Osteocyte (in vitro differentiated cells): Measurements from ENCODE around the gene UCHL5. TPM values are rescaled to one million over a fixed set of nuclear protein-coding genes. Genes with fewer than 3 reads are reported as not detected.

Experiments used
- DNase-seq: peaks from one replicate; pipeline ENCODE4 v3.0.0; 2021; ENCODE audit warnings: mixed read lengths; ENCODE audit not compliant: unreplicated experiment; ENCODE audit errors: extremely low spot score
- H3K27ac Mint-ChIP-seq: one replicate; pipeline ENCODE4 v1.8.0; 2021; ENCODE audit warnings: mild to moderate bottlenecking, mixed read lengths; ENCODE audit not compliant: unreplicated experiment
- H3K27me3 Mint-ChIP-seq: one replicate; pipeline ENCODE4 v1.8.0; 2021; ENCODE audit warnings: mixed read lengths; ENCODE audit not compliant: unreplicated experiment
- H3K36me3 Mint-ChIP-seq: one replicate; pipeline ENCODE4 v1.8.0; 2021; ENCODE audit warnings: mixed read lengths; ENCODE audit not compliant: unreplicated experiment
- H3K4me1 Mint-ChIP-seq: one replicate; pipeline ENCODE4 v1.8.0; 2021; ENCODE audit warnings: mixed read lengths; ENCODE audit not compliant: unreplicated experiment
- H3K4me3 Mint-ChIP-seq: one replicate; pipeline ENCODE4 v1.8.0; 2021; ENCODE audit warnings: mild to moderate bottlenecking, moderate library complexity, mixed read lengths; ENCODE audit not compliant: unreplicated experiment
- H3K9me3 Mint-ChIP-seq: one replicate; pipeline ENCODE4 v1.8.0; 2021; ENCODE audit warnings: mixed read lengths; ENCODE audit not compliant: unreplicated experiment
- total RNA-seq: library from RNA; stranded (reverse); gene quantifications from 2 replicates; pipeline ENCODE4 v1.2.1, GENCODE V29; 2021
- TF ChIP-seq, protein P1 (sequence below): fragments of 200-600 bp; sonication (generic); IDR thresholded peaks from 2 replicates; pipeline ENCODE4 v1.5.0; 2021; ENCODE audit warnings: antibody characterized with exemption, mild to moderate bottlenecking, moderate library complexity

Gene UCHL5
- total RNA-seq, 1 donor from 2014 or later = 26.7 TPM

DNA sequence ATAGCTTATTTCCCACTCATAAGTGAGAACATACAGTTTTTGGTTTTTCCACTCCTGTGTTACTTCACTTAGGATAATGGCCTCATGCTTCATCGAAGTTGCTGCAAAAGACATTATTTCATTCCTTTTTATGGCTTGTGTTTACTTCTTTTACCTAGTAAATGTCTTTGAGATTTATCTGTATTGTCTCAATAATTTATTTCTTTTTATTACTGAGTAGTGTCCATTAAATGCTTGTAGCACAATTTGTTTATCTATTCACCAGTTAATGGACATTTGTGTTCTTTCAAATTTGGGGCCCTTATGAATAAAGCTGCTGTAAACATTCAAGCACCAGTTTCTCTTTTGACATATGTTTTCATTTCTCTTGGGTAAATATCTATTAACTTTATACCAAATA, 86.0 kb downstream of the UCHL5 start:
- no peaks in the 10 kb centered on the region for H3K36me3 Mint-ChIP-seq

DNA sequence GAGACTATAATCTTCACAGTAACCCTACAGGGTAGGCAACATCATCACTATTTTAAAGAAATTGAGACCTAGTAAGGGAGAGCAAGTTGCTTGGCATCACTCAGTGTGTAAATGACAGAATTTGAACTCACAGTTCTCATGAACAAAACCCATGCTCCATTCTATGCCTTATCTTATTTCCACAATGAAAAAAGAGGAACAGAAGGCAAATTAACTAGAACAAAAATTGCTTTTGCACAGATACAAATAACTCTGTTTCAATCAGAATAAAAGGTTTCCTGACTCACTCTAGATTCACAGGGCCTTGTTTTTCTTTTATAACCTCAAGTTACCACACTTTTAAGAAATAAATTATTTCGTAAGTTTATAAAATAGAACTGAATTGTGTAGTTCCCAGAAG, 90.1 kb downstream of the UCHL5 start:
- H3K27ac Mint-ChIP-seq = no peak overlapping the region
- DNase-seq = no peak
- no peaks in the 10 kb centered on the region for H3K36me3 Mint-ChIP-seq
- peaks cover 12% of the 10 kb centered on the region for H3K4me1 Mint-ChIP-seq
- TF ChIP-seq, protein P1, sequence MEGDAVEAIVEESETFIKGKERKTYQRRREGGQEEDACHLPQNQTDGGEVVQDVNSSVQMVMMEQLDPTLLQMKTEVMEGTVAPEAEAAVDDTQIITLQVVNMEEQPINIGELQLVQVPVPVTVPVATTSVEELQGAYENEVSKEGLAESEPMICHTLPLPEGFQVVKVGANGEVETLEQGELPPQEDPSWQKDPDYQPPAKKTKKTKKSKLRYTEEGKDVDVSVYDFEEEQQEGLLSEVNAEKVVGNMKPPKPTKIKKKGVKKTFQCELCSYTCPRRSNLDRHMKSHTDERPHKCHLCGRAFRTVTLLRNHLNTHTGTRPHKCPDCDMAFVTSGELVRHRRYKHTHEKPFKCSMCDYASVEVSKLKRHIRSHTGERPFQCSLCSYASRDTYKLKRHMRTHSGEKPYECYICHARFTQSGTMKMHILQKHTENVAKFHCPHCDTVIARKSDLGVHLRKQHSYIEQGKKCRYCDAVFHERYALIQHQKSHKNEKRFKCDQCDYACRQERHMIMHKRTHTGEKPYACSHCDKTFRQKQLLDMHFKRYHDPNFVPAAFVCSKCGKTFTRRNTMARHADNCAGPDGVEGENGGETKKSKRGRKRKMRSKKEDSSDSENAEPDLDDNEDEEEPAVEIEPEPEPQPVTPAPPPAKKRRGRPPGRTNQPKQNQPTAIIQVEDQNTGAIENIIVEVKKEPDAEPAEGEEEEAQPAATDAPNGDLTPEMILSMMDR = no peak
- no peaks in the 10 kb centered on the region for H3K9me3 Mint-ChIP-seq
- no peak overlapping the region for H3K4me3 Mint-ChIP-seq
- no peaks in the 10 kb centered on the region for H3K27me3 Mint-ChIP-seq

More for the DNA sequence above, 86.0 kb downstream of the UCHL5 start:
- Mint-ChIP-seq H3K4me3 (no peak overlapping the region), H3K9me3 (no peaks in the 10 kb centered on the region), H3K27me3 (no peaks in the 10 kb centered on the region), H3K27ac (no peak overlapping the region), H3K4me1 (peaks cover 12% of the 10 kb centered on the region)
- DNase-seq = no peak
- TF ChIP-seq, protein P1 = no peak

DNA sequence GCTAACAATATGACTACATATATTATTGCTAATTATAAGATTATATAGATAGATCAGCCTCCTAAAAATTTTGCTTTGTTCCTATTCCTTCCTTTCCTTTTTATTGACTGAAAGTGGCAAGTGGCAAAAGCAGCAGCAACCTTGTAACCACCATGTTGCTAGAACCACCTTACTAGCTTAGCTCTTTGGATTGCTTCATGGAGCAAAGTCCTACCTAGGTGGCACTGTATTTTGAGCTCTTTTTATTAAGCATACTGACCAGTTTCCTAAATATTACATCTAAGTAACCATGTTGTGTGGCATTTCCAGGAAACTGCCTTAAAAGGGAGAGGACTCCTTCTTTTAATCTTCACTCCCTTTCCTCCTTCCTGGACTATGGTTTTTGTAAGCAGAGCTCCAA, 90.8 kb downstream of the UCHL5 start:
- Mint-ChIP-seq H3K36me3 (no peaks in the 10 kb centered on the region), H3K27ac (no peak overlapping the region)

DNA sequence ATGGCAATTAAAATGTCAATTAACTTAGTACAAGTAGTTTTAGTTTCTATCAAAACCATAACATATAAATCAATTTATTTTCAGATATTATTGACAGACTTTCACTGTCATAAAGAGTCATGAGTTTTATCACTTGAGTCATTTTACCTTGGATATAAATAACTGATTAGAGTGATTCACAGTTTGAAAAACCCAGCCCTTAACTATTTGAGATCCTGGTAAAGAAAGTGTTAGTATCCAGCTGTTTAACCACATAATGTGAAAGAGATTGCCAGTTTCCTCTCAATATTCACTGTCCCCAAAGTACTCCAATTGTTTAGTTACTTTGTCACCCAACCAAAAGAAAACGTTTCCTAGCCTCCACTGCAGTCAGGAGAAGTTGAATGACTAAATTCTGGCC, 91.3 kb downstream of the UCHL5 start:
- peaks cover 5% of the 10 kb centered on the region for H3K4me1 Mint-ChIP-seq
- TF ChIP-seq, protein P1 = no peak
- DNase-seq = no peak
- H3K27me3 Mint-ChIP-seq = no peaks in the 10 kb centered on the region
- no peaks in the 10 kb centered on the region for H3K9me3 Mint-ChIP-seq
- H3K27ac Mint-ChIP-seq = no peak overlapping the region
- H3K36me3 Mint-ChIP-seq = no peaks in the 10 kb centered on the region
- no peak overlapping the region for H3K4me3 Mint-ChIP-seq

More for the DNA sequence above, 90.8 kb downstream of the UCHL5 start:
- Mint-ChIP-seq H3K9me3 (no peaks in the 10 kb centered on the region), H3K4me3 (no peak overlapping the region), H3K4me1 (peaks cover 8% of the 10 kb centered on the region), H3K27me3 (no peaks in the 10 kb centered on the region)
- no peak for DNase-seq
- TF ChIP-seq, protein P1 = no peak

DNA sequence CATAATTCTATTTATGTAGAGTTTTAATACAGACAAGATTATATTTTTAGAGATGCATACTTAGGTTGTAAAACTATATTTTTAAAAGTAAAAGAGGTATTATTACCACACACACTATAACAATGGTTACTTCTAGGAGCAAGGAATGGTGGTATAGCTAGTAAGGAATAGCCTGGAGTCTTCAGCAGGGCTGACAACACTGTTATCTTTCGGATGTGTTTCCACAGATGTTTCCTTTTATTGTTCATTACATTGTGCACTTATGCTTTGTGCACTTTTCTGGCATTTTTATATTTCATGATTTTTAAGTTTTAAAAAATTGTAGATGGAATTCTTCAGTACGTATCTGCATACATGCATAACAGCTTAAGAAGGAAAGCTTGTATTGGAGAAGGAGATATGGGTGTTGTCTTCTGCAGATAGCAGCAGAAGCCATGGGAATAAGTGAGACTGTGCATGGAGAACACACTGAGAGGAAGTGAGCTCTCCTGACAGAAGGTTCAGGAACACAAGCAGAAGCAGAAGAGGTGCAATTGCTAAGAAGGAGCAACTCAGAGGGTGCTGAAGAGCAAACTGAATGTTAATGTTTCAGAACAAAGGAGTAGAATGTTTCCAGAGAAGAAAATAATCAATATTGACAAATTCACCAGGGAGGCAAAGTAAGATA, 91.8 kb downstream of the UCHL5 start:
- H3K4me1 Mint-ChIP-seq = peaks cover 5% of the 10 kb centered on the region
- no peaks in the 10 kb centered on the region for H3K9me3 Mint-ChIP-seq
- H3K27me3 Mint-ChIP-seq = no peaks in the 10 kb centered on the region
- H3K4me3 Mint-ChIP-seq = no peak overlapping the region
- TF ChIP-seq, protein P1 = no peak
- no peaks in the 10 kb centered on the region for H3K36me3 Mint-ChIP-seq
- H3K27ac Mint-ChIP-seq = no peak overlapping the region
- DNase-seq = no peak
